Heart left ventricle (tissue), 16 donors: ENCODE measurements around the gene MAN2B2. TPM values are rescaled to one million over a fixed set of nuclear protein-coding genes. Genes with fewer than 3 reads are reported as not detected.

Experiments
- ATAC-seq, 4 donors: fragments of 200-7000 bp; cut with Tn5 transposase; one replicate each; pipeline ENCODE4 v1.9.1; 2020 to 2022; ENCODE audit warnings: moderate library complexity in 4 of 4, mild to moderate bottlenecking in 3 of 4, moderate number of reproducible peaks in 1 of 4
- DNase-seq, 5 donors: peaks; one replicate each; pipeline ENCODE4 v3.0.0-alpha.2; 2020
- H3K27ac ChIP-seq, 12 donors: fragments of 200-600 bp; sonication (generic) in 4 of 12; one replicate each; pipeline versions ENCODE4 v1.5.0 to v1.8.0; 2016 to 2022; ENCODE audit warnings: mild to moderate bottlenecking in 2 of 12
- H3K27me3 ChIP-seq, 9 donors: fragments of 200-600 bp; sonication (generic) in 2 of 9; one replicate each; pipeline versions ENCODE4 v1.5.1 to v1.8.0; 2016 to 2022; ENCODE audit warnings: mild to moderate bottlenecking in 3 of 9
- H3K36me3 ChIP-seq, 9 donors: fragments of 200-600 bp; sonication (generic) in 2 of 9; one replicate each; pipeline versions ENCODE4 v1.5.0 to v1.8.0; 2018 to 2022; ENCODE audit warnings: mild to moderate bottlenecking in 2 of 9
- H3K4me1 ChIP-seq, 12 donors: fragments of 200-600 bp; sonication (generic) in 4 of 12; one replicate each; pipeline versions ENCODE4 v1.5.0 to v1.8.0; 2016 to 2022; ENCODE audit warnings: mild to moderate bottlenecking in 3 of 12
- H3K4me3 ChIP-seq, 12 donors: fragments of 200-600 bp; sonication (generic) in 4 of 12; one replicate each; pipeline versions ENCODE4 v1.5.0 to v1.8.0; 2017 to 2022; ENCODE audit warnings: mild to moderate bottlenecking in 9 of 12, moderate library complexity in 4 of 12
- H3K9me3 ChIP-seq, 12 donors: fragments of 200-600 bp; sonication (generic) in 4 of 12; one replicate each; pipeline versions ENCODE4 v1.5.0 to v1.8.0; 2016 to 2022; ENCODE audit warnings: mild to moderate bottlenecking in 1 of 12
- POLR2A ChIP-seq, 2 donors: fragments of 450-650 bp; IDR thresholded peaks; one replicate each; pipeline ENCODE4 v1.6.1; 2017; ENCODE audit warnings: antibody characterized with exemption in 2 of 2, mild to moderate bottlenecking in 2 of 2, moderate library complexity in 2 of 2
- WGBS, 4 donors: extraction: QIAGEN DNeasy Blood & Tissue Kit in 2 of 4; methylation state at CpG; one replicate each; pipeline versions ENCODE4 v1.1.5 to v1.1.7; 2013 to 2018; 5-methylcytosine and 5-hydroxymethylcytosine counted together
- intact Hi-C, 10 donors: fragments of 100-400 bp; cut with DNase I; formaldehyde crosslinking; loops; one replicate each; pipeline versions ENCODE4 v1.11.1 to v1.14.2; 2022
- polyA plus RNA-seq, 2 donors: library from polyadenylated mRNA; stranded (reverse); fragments of 200-250 nt; gene quantifications; one replicate each; pipeline ENCODE4 v1.2.3, GENCODE V29; 2013
- total RNA-seq, 9 donors: library from RNA; depleted of rRNA in 2 of 9; stranded (reverse); fragments of >200 nt in 2 of 9; fragmentation: NEBNext Ultra II Directional in 3 of 9; extraction: Animal tissue kit (Norgen Biotek cat#: 25700) in 3 of 9; gene quantifications; one replicate each; pipeline versions ENCODE4 v1.1.0 to v1.2.4, GENCODE V29; 2016 to 2023
- TF ChIP-seq, protein P1 (sequence below), 12 donors: fragments of 200-600 bp; sonication (generic) in 4 of 12; IDR thresholded peaks; one replicate each; pipeline versions ENCODE4 v1.5.0 to v1.8.0; 2018 to 2022; ENCODE audit warnings: antibody characterized with exemption in 12 of 12, mild to moderate bottlenecking in 5 of 12
- donor health status: ischemic (EF 13 %, LVEDD 7.1; RV severe dilation, severe dysfunction).
- donor health status: healthy with polysubstance abuse.
- donor health status: DM: no; HTN: yes; CAD: no.
- donor health status: DM: no; HTN: no; CAD: no.
- donor health status: ischemic (EF 25% LVEDD 6.9; RV normal size, moderate dysfunction).
- donor health status: ischemic (EF 25% LVEDD 5.7; RV mildly dilated, moderate dysfunction).
- donor health status: healthy.
- donor health status: DM: yes; HTN: yes; CAD: no.
- donor health status: ischemic (EF 35%, LVEDD 5.7; RV mildly dilated, moderate dysfunction).
- donor health status: nonischemic (EF 11% LVEDD 7.7; RV severe dilation, severe dysfunction).
- donor health status: DM: yes; HTN: yes; CAD: no.
- donor health status: PGD.
- donor health status: ischemic (EF 29% LVEDD 5.4; RV normal size, mild dysfunction).
- donor health status: nonischemic (EF 23%, LVEDD 6.1; RV moderate dilation, normal function).

Gene MAN2B2
- total and polyA plus RNA-seq, 11 donors = 4.4 to 33.6 (median 19.8) TPM

- Histone ChIP-seq H3K9me3 (peaks cover 0 to 14% (median 0%) of the 10 kb centered on the region in 12 donors), H3K27ac (no peak overlapping the region), H3K27me3 (peaks cover 0 to 15% (median 0%) of the 10 kb centered on the region in 9 donors), H3K4me3 (no peak overlapping the region), H3K36me3 (no peaks in the 10 kb centered on the region), H3K4me1 (peaks cover 0 to 16% (median 0%) of the 10 kb centered on the region in 12 donors)
- DNase-seq = peak in 3 of 5 donors; percentile 25 to 62 (median 54)
- WGBS, 4 donors = 60 to 67% (median 61%) methylated on average over 8 of the region's 8 CpGs
- intact Hi-C loops = loop anchor here in 8 of 10 donors (5.0 to 10.0 kb wide), 4 partner anchors 76 to 304 kb away; partner anchors contain the start of gene PPP2R2C (in 1 of the 8)
- ATAC-seq = peak in 3 of 4 donors; percentile 60 to 78 (median 68)
- TF ChIP-seq POLR2A (IDR thresholded peaks at IDR 0.05) = no peak
- TF ChIP-seq, protein P1, sequence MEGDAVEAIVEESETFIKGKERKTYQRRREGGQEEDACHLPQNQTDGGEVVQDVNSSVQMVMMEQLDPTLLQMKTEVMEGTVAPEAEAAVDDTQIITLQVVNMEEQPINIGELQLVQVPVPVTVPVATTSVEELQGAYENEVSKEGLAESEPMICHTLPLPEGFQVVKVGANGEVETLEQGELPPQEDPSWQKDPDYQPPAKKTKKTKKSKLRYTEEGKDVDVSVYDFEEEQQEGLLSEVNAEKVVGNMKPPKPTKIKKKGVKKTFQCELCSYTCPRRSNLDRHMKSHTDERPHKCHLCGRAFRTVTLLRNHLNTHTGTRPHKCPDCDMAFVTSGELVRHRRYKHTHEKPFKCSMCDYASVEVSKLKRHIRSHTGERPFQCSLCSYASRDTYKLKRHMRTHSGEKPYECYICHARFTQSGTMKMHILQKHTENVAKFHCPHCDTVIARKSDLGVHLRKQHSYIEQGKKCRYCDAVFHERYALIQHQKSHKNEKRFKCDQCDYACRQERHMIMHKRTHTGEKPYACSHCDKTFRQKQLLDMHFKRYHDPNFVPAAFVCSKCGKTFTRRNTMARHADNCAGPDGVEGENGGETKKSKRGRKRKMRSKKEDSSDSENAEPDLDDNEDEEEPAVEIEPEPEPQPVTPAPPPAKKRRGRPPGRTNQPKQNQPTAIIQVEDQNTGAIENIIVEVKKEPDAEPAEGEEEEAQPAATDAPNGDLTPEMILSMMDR (IDR thresholded peaks at IDR 0.05) = peak in 11 of 12 donors; percentile 13 to 47 (median 26)
Observed at GRCh38 chr4:6548201-6548881, 26.6 kb upstream of the MAN2B2 start.

DNA sequence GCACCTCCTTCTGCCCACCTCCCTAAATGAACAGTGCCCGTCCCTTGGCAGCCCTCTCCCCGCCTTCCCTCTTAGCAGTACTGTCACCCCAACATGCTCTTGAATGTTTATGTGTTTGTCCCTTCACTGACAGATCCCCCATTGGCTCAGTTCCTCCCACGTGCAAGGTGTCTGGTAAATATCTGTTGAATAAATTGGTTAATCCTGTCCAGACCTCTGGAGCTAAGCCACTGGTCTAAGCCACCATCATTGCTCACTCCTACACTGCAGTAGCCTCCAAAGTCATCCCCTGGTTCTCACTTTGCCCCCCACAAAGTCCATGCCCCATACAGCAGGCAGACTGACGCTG is 26.1 kb upstream of the MAN2B2 start:
- Histone ChIP-seq H3K9me3 (peaks cover 0 to 14% (median 0%) of the 10 kb centered on the region in 12 donors), H3K4me3 (no peak overlapping the region), H3K36me3 (no peaks in the 10 kb centered on the region), H3K4me1 (peaks cover 0 to 16% (median 0%) of the 10 kb centered on the region in 12 donors), H3K27me3 (peaks cover 0 to 17% (median 0%) of the 10 kb centered on the region in 9 donors), H3K27ac (no peak overlapping the region)
- whole genome bisulfite sequencing, 4 donors = 51 to 66% (median 53%) methylated on average over 4 of the region's 4 CpGs
- TF ChIP-seq, protein P1 (IDR thresholded peaks at IDR 0.05) = no peak
- TF ChIP-seq POLR2A (IDR thresholded peaks at IDR 0.05) = no peak
- ATAC-seq (no peak), DNase-seq (no peak)
- intact Hi-C loops = loop anchor here in 8 of 10 donors (5.0 to 10.0 kb wide), 4 partner anchors 77 to 304 kb away; partner anchors contain the start of gene PPP2R2C (in 1 of the 8)

- H3K4me3 ChIP-seq = no peak overlapping the region
- intact Hi-C loops = loop anchor here in 8 of 10 donors (5.0 to 10.0 kb wide), 4 partner anchors 77 to 305 kb away; partner anchors contain the start of gene PPP2R2C (in 1 of the 8)
- peaks cover 0 to 23% (median 0%) of the 10 kb centered on the region in 9 donors for H3K27me3 ChIP-seq
- TF ChIP-seq POLR2A (IDR thresholded peaks at IDR 0.05) = no peak
- ATAC-seq (peak in 1 of 4 donors; percentile 6), DNase-seq (no peak)
- WGBS, 4 donors = 26 to 37% (median 30%) methylated on average over 5 to 7 of the region's 7 CpGs
- no peak overlapping the region for H3K27ac ChIP-seq
- peaks cover 0 to 16% (median 0%) of the 10 kb centered on the region in 12 donors for H3K4me1 ChIP-seq
- no peaks in the 10 kb centered on the region for H3K36me3 ChIP-seq
- peaks cover 0 to 14% (median 0%) of the 10 kb centered on the region in 12 donors for H3K9me3 ChIP-seq
Observed at GRCh38 chr4:6549445-6549844, 25.5 kb upstream of the MAN2B2 start.

DNA sequence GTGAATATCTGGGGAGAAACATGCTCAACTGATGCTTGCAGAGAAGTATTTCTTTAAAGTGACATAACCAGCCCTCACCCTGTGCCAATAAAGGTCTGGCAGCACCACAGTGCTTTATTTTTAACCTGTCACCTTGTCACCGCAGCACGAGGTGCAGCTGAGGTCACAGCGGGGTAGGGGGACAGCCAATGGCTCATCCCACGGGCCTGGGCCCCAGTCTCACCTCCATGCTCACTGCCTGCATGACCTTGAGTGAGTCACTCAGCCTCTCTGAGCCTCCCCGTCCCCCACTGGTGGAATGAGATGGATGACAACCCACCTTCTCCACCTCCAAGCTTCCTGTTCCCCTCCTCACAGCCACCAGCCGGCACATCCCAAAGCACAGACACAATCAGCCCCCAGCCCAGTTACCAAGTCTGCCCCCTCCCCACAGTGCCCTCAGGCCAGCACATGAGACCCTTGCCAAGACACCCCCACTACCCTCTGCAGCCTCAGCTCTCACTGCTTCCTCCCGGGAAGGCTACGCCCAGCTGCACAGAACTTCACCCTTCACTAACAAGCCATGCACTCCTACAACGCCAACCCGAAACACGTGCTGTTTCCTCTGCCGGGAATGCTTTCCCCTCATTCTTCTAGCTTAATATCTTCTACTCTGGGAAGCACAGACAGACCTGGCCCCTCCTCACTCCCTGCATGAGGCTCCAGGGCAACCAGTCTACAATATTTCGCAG is 24.9 kb upstream of the MAN2B2 start:
- WGBS, 4 donors = 33 to 48% (median 43%) methylated on average over 13 of the region's 13 CpGs
- no peak overlapping the region for H3K27ac ChIP-seq
- TF ChIP-seq POLR2A (IDR thresholded peaks at IDR 0.05) = no peak
- TF ChIP-seq, protein P1 (IDR thresholded peaks at IDR 0.05) = no peak
- peaks cover 0 to 14% (median 0%) of the 10 kb centered on the region in 12 donors for H3K9me3 ChIP-seq
- H3K36me3 ChIP-seq = no peaks in the 10 kb centered on the region
- no peak overlapping the region for H3K4me3 ChIP-seq
- peak in 2 of 5 donors; percentile 58 to 66 for DNase-seq
- H3K4me1 ChIP-seq = peaks cover 0 to 16% (median 0%) of the 10 kb centered on the region in 12 donors
- peak; percentile 72 to 87 (median 76) for ATAC-seq
- H3K27me3 ChIP-seq = peaks cover 0 to 20% (median 0%) of the 10 kb centered on the region in 9 donors
- intact Hi-C loops = loop anchor here in 8 of 10 donors (5.0 to 10.0 kb wide), 4 partner anchors 78 to 305 kb away; partner anchors contain the start of gene PPP2R2C (in 1 of the 8)
